Activated naive CD4-positive, alpha-beta T cell treated with Interleukin-2 at 50 U/mL for 16 hours (primary cell): ENCODE measurements around the gene CEP112.

ENCODE experiments used
- DNase-seq: peaks from one replicate; pipeline ENCODE4 v3.0.0-alpha.2; 2020

The CEP112 gene

GRCh38 chr17:65918916-65919315 is 273.0 kb downstream of the CEP112 start:
- no peak for DNase-seq

- no peak for DNase-seq
Observed at GRCh38 chr17:65918500-65918899, 273.4 kb downstream of the CEP112 start.

GRCh38 chr17:65917560-65917959 is 274.4 kb downstream of the CEP112 start:
- no peak for DNase-seq

- no peak for DNase-seq
Observed at GRCh38 chr17:65916425-65916824, 275.5 kb downstream of the CEP112 start.

- no peak for DNase-seq
Observed at GRCh38 chr17:65914784-65915342, 277.1 kb downstream of the CEP112 start.

GRCh38 chr17:65913326-65913850 is 278.5 kb downstream of the CEP112 start:
- DNase-seq = no peak

- no peak for DNase-seq
Observed at GRCh38 chr17:65910836-65911235, 281.1 kb downstream of the CEP112 start.

GRCh38 chr17:65902831-65903522 is 289.0 kb downstream of the CEP112 start:
- DNase-seq = no peak

- DNase-seq = no peak
Observed at GRCh38 chr17:65902155-65902554, 289.8 kb downstream of the CEP112 start.

- DNase-seq = no peak
Observed at GRCh38 chr17:65901394-65901793, 290.5 kb downstream of the CEP112 start.

GRCh38 chr17:65900216-65900615 is 291.7 kb downstream of the CEP112 start:
- DNase-seq = no peak

GRCh38 chr17:65898651-65899050 is 293.3 kb downstream of the CEP112 start:
- DNase-seq = no peak

- DNase-seq = no peak
Observed at GRCh38 chr17:65896889-65897288, 295.0 kb downstream of the CEP112 start.

- no peak for DNase-seq
Observed at GRCh38 chr17:65895969-65896368, 296.0 kb downstream of the CEP112 start.

- no peak for DNase-seq
Observed at GRCh38 chr17:65893692-65894279, 298.1 kb downstream of the CEP112 start.

GRCh38 chr17:65892912-65893377 is 299.0 kb downstream of the CEP112 start:
- DNase-seq = no peak

- no peak for DNase-seq
Observed at GRCh38 chr17:65891231-65891735, 300.6 kb downstream of the CEP112 start.

- DNase-seq = no peak
Observed at GRCh38 chr17:65888649-65889048, 303.3 kb downstream of the CEP112 start.

- no peak for DNase-seq
Observed at GRCh38 chr17:65886315-65887245, 305.4 kb downstream of the CEP112 start.

- DNase-seq = no peak
Observed at GRCh38 chr17:65885541-65886312, 306.2 kb downstream of the CEP112 start.

- DNase-seq = no peak
Observed at GRCh38 chr17:65876985-65877384, 314.9 kb downstream of the CEP112 start.

- no peak for DNase-seq
Observed at GRCh38 chr17:65868881-65869280, 323.1 kb downstream of the CEP112 start.
